H1 (cell line): ENCODE measurements around the gene PEX26. TPM values are rescaled to one million over a fixed set of nuclear protein-coding genes. Genes with fewer than 3 reads are reported as not detected.

Experiments used
- FOSL1 ChIP-seq: IDR thresholded peaks from 2 replicates; pipeline ENCODE4 v1.6.1; 2011; ENCODE audit warnings: mild to moderate bottlenecking, low read depth, low read length, moderate library complexity; ENCODE audit not compliant: insufficient read depth
- GTF2F1 ChIP-seq: IDR thresholded peaks from 2 replicates; pipeline ENCODE4 v1.6.1; 2012; ENCODE audit warnings: low read depth, low read length, improper control_type of control experiment, borderline replicate concordance
- KDM1A ChIP-seq: fragments of 200-600, 300-600 bp; sonication (generic); IDR thresholded peaks from 2 replicates; pipeline ENCODE4 v1.7.1; 2016; ENCODE audit warnings: mild to moderate bottlenecking, low read length, borderline replicate concordance
- KDM5A ChIP-seq: fragments of 200-600 bp; IDR thresholded peaks from 2 replicates; pipeline ENCODE4 v1.7.1; 2012; ENCODE audit warnings: mild to moderate bottlenecking, low read length, inconsistent platforms, mixed read lengths
- RBBP5 ChIP-seq: IDR thresholded peaks from 2 replicates; pipeline ENCODE4 v1.7.1; 2012; ENCODE audit warnings: low read depth, mild to moderate bottlenecking, inconsistent platforms, low read length, moderate library complexity, borderline replicate concordance
- RNF2 ChIP-seq: fragments of 200-900, 300-1000 bp; sonication (generic); IDR thresholded peaks from 2 replicates; pipeline ENCODE4 v1.7.1; 2016; ENCODE audit warnings: borderline replicate concordance, low read depth, mild to moderate bottlenecking, antibody characterized with exemption, low read length; ENCODE audit not compliant: poor library complexity, severe bottlenecking; ENCODE audit errors: missing control alignments
- YY1 ChIP-seq: IDR thresholded peaks from 2 replicates; pipeline ENCODE4 v1.6.1; 2011; ENCODE audit warnings: low read depth, mild to moderate bottlenecking, low read length
- polyA plus RNA-seq, 7 experiments: library from polyadenylated mRNA; depleted of rRNA in 3 of 7; stranded (reverse) in 5 of 7; unstranded in 2 of 7; fragments of >200 nt in 5 of 7; fragments of 200-250 nt in 2 of 7; gene quantifications; 1 replicate in 5 of 7; 2 replicates in 1 of 7; 4 replicates in 1 of 7; pipeline versions ENCODE4 v1.2.1 to v1.2.3, GENCODE V29; 2011 to 2013; ENCODE audit warnings: missing spikeins in 2 of 7, mixed read lengths in 2 of 7
- total RNA-seq: library from RNA; stranded (reverse); fragmentation: NEBNext Ultra II Directional; extraction: Animal tissue kit (Norgen Biotek cat#: 25700); gene quantifications from 2 replicates; pipeline ENCODE4 v1.2.1, GENCODE V29; 2021
- TF ChIP-seq, protein P1 (sequence below), 3 experiments: IDR thresholded peaks; 1 replicate in 2 of 3; 2 replicates in 1 of 3; pipeline versions ENCODE4 v1.5.1 to v1.6.1; 2011; ENCODE audit warnings: low read length in 3 of 3, mild to moderate bottlenecking in 3 of 3, inconsistent platforms in 2 of 3, low read depth in 1 of 3, moderate library complexity in 1 of 3; ENCODE audit not compliant: insufficient read depth in 1 of 3; ENCODE audit errors: control extremely low read depth in 1 of 3

Gene PEX26
- total and polyA plus RNA-seq, 2 of the 8 experiments (the other 6 are each of a cell fraction or from before 2014, with no cell fraction given), result 33.1 to 49.0 TPM

DNA sequence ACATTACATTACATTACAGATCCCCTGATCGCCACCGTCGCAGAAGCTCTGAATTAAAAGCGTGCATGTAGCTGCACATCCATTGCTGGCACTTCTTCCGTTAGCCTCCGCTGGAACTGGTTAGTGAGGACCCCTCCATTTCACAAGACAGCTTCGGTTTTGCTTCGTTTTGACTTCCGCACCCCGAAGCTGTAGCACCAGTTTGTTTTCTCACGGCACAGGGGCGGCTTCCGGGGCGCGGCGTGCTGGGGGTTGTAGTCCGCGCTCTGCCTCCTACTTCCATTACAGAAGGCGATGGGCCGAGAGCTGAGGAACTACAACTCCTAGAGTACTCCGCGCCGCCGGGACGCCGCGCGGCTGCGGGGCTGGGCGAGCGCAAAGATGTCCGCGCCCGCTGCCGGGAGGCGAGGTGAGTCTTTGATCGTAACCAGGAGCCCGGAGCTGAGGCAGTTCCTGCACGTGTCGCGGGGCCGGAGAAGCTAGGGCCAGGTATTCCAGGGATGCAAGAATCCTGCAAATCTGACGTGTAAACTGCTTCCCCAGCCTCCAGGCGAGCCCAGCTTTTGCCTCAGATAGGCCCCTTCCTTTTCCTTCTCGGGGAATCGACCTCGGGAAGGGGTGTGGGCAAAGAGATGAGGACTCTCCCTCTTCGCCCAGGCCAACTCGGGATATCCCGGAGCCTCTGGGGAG lies at the start of gene PEX26 (continued):
- TF ChIP-seq RNF2 (no peak), GTF2F1 (no peak), KDM1A (no peak), YY1 (peak; percentile 94), KDM5A (0 out of 2 replicates have a peak, but pooled peaks have one; percentile 12), RBBP5 (no peak), FOSL1 (no peak)
- TF ChIP-seq, protein P1, sequence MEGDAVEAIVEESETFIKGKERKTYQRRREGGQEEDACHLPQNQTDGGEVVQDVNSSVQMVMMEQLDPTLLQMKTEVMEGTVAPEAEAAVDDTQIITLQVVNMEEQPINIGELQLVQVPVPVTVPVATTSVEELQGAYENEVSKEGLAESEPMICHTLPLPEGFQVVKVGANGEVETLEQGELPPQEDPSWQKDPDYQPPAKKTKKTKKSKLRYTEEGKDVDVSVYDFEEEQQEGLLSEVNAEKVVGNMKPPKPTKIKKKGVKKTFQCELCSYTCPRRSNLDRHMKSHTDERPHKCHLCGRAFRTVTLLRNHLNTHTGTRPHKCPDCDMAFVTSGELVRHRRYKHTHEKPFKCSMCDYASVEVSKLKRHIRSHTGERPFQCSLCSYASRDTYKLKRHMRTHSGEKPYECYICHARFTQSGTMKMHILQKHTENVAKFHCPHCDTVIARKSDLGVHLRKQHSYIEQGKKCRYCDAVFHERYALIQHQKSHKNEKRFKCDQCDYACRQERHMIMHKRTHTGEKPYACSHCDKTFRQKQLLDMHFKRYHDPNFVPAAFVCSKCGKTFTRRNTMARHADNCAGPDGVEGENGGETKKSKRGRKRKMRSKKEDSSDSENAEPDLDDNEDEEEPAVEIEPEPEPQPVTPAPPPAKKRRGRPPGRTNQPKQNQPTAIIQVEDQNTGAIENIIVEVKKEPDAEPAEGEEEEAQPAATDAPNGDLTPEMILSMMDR (IDR thresholded peaks at IDR 0.05; ENCODE audit: control extremely low read depth in 1 of 3, insufficient read depth in 1 of 3, low read depth in 1 of 3, low read length in 3 of 3), result no peak
